GM11168 (cell line): ENCODE results near the gene STRA6.

ENCODE experiments used
- in situ Hi-C: fragments of 300-500 bp; cut with MboI; formaldehyde crosslinking; loops from one replicate; pipeline ENCODE4 v1.12.0; 2022; ENCODE audit warnings: low sequenced_read_pairs; ENCODE audit not compliant: unreplicated experiment

Gene STRA6

DNA sequence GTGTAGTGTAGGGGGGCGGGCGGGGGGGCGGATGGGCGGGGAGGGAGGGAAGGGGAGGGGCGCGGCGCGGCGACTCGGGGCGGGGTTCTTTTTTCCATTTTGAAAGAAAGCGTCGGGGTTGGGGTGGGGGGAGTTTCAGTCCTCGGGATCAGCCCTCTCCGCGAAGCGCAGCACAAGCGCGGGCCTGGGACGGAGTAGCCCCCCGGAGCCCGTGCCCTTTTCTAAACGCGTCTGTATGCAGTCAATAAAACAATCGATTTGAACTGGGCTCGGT lies 66.1 kb downstream of the STRA6 start:
- in situ Hi-C loops, result loop anchor here (5.0 kb wide), 1 partner anchor 171 kb away; no protein-coding TSS in a partner anchor

DNA sequence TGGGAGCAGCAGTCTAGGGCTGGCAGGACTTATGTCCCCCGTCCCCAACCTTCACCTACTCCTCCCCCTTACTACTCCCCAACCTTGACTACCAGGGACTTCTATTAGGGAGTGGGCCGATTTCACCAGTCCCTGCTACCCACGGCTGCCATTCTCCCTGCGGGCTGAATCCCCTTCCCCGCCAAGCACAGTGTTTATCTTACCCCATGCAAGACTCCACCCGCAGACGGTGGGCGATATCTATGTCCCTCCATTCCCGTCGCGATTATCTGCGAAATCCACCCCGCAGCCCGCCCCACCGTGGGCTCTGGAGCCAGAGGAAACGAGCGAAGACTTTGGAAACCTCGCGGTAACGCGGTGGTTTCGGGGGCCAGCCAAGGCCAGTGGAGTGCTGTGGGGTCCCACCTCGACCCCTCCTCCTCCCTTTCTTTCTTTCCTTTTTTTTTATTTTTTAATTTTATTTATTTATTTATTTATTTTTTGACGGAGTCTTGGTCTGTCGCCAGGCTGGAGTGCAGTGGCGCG lies 67.5 kb downstream of the STRA6 start:
- in situ Hi-C loops, result loop anchor here (5.0 kb wide), 1 partner anchor 172 kb away; no protein-coding TSS in a partner anchor

GRCh38 chr15:74134387-74135027 lies 68.1 kb downstream of the STRA6 start:
- in situ Hi-C loops, result loop anchor here (5.0 kb wide), 1 partner anchor 173 kb away; no protein-coding TSS in a partner anchor

GRCh38 chr15:74133694-74134386 lies 68.7 kb downstream of the STRA6 start:
- in situ Hi-C loops, result no loop called here

DNA sequence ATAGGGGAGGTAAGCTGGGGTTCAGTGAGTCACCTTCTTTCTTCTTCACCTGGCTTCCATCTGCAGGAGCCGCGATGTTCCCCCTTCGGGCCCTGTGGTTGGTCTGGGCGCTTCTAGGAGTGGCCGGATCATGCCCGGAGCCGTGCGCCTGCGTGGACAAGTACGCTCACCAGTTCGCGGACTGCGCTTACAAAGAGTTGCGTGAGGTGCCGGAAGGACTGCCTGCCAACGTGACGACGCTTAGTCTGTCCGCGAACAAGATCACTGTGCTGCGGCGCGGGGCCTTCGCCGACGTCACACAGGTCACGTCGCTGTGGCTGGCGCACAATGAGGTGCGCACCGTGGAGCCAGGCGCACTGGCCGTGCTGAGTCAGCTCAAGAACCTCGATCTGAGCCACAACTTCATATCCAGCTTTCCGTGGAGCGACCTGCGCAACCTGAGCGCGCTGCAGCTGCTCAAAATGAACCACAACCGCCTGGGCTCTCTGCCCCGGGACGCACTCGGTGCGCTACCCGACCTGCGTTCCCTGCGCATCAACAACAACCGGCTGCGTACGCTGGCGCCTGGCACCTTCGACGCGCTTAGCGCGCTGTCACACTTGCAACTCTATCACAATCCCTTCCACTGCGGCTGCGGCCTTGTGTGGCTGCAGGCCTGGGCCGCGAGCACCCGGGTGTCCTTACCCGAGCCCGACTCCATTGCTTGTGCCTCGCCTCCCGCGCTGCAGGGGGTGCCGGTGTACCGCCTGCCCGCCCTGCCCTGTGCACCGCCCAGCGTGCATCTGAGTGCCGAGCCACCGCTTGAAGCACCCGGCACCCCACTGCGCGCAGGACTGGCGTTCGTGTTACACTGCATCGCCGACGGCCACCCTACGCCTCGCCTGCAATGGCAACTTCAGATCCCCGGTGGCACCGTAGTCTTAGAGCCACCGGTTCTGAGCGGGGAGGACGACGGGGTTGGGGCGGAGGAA lies 69.6 kb downstream of the STRA6 start:
- in situ Hi-C loops, result no loop called here

GRCh38 chr15:74131628-74132413 lies 70.8 kb downstream of the STRA6 start:
- in situ Hi-C loops, result no loop called here

DNA sequence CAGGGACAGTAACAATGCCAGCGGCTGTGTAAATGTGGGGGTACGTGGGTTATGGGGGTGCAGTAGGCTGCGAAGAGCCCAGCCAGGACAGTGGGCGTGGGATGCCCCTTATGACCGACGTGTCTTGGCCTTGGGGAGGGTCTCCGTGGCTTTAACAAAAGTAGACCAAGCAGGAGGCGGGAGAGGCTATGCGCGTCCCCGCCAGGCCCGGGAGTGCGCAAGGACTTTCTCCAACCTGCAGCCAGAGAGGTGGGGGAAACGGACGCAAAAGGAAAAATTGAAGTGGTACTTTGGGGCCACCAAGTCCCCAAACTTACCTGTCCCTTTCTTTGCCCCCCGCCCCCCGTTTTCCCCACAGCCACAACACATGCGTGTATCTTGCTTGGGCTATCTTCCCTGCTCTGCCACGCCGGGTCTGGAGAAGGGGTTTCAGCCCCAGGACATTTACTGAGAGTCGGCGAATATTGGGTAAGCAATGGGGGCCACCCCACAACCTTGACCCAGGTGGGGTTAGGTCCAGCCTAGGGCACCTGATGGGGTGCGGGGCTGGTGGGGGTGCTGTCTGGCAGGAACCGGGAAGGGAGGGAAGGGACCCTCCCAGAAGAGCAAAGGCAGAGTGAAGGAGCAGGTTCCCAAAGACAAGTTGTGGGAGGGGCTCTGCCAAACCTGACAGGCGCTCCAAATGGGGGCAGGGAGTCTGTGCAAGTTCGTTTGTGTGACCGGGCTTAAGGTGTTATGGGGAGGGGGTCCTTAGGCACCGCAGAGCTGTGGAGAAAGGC lies 71.5 kb downstream of the STRA6 start:
- in situ Hi-C loops, result no loop called here

DNA sequence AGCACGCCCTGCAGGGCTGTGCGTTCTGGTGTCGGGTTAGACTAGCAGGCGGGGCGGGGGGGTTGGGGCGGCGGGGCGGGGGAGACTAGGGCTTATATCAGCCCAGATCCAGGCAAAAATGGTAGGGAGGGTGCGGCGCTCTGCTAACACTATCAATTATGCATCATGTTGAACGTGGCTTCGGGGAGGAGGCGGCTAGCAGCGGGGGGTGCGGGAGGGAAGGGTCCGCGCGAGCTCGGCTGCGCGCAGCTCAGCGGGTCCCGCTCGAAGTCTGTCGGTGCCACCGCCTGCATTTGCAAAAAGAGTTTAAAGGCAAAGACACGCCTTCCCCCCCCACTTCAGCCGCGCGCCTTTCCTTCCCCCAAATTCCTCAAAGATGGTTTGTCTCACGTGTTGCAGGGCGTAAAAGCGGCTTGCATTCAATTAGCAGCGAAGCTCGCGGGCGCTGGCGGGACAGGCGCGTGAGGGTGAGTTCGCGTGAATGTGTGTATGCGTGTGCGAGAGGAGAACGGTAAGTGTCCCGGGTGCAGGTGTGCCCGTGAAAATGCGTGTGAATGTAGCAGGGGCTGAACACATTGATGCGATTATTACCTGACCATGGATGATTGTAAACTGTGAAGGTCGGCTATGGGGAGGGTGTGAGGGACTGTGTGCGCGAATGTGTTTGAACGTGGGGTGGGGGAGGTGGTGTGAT lies 72.3 kb downstream of the STRA6 start, which contains the start of gene ISLR2:
Gene ISLR2 (plus strand): TSS at position 432 of the 694 bp plus-strand sequence. CDS start 2,169 bp downstream, outside the sequence.
- in situ Hi-C loops, result no loop called here

- in situ Hi-C loops, result no loop called here
Observed at GRCh38 chr15:74129586-74130154, 72.9 kb downstream of the STRA6 start.
